Measurements from ENCODE around the gene RIIAD1. TPM values are rescaled to one million over a fixed set of nuclear protein-coding genes. Genes with fewer than 3 reads are reported as not detected.
"Not testable (repeated sequence)": the region's sequence is repeated elsewhere in the genome, so short reads cannot be mapped to it uniquely, and the experiment has no call there.

The RIIAD1 gene
- total and polyA plus RNA-seq, 12 donors = 3.4 to 11.4 (median 7.1) TPM; not detected in 1

DNA sequence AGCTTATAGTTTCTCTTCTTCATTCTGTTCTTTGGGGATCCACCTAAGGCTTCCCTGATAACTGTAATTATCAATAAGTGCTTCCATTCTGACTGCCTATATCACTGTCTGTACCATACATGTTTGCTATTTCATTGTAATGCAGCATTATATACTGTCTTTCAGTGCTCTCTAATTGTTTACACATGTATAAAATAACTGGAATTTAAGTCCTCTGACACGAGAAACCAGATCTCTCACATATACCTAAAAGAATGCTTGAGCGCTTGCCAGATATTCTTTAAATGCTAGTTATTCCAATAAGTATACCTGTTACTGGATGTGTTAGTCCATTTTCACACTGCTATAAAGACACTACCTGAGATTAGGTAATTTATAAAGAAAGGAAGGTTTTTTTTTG lies 39.4 kb upstream of the RIIAD1 start:
- intact Hi-C loops (cut with DNase I) = no loop called here
- WGBS, 2 donors = 96 to 97% methylated on average over 2 of the region's 2 CpGs
- TF ChIP-seq CTCF (IDR thresholded peaks at IDR 0.05) = no peak
- no peaks in the 10 kb centered on the region for H3K27me3 ChIP-seq
- peaks cover 0 to 21% (median 3%) of the 10 kb centered on the region in 9 donors for H3K4me1 ChIP-seq
- H3K4me3 ChIP-seq = no peak overlapping the region
- DNase-seq (no peak), ATAC-seq (no peak)
- peaks cover 0 to 74% (median 0%) of the 10 kb centered on the region in 9 donors for H3K36me3 ChIP-seq
- no peak overlapping the region for H3K27ac ChIP-seq
- H3K9me3 ChIP-seq = no peaks in the 10 kb centered on the region

GRCh38 chr1:151682901-151683300 lies 38.4 kb upstream of the RIIAD1 start:
- peaks cover 0 to 21% (median 3%) of the 10 kb centered on the region in 9 donors for H3K4me1 ChIP-seq
- ATAC-seq; intact Hi-C loops (cut with DNase I); H3K27me3 ChIP-seq; DNase-seq; H3K27ac ChIP-seq; H3K9me3 ChIP-seq; H3K4me3 ChIP-seq: not testable (repeated sequence)
- H3K36me3 ChIP-seq = peaks cover 0 to 76% (median 0%) of the 10 kb centered on the region in 9 donors
- whole genome bisulfite sequencing, 2 donors = 94 to 96% methylated on average over 7 of the region's 7 CpGs

DNA sequence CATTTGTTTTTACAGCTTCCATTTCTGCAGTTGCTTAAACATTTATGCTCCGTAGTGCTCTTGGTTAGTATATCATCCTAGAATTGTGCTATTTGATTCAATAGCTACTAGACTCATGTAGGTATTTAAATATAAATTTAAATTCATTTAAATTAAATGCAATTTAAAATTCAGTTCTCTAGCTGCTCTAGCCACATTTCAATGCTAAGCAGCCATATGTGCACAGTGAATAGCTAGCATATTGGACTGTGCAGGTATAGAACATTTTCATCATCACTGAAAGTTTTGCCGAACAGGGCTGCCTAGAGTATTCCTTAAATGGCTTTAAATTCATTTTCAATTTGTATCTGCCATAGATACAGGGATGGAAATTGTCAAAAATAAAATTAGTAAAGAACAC lies 37.2 kb upstream of the RIIAD1 start:
- H3K4me1 ChIP-seq = peaks cover 0 to 21% (median 5%) of the 10 kb centered on the region in 9 donors
- no peak for ATAC-seq
- no peak for DNase-seq
- TF ChIP-seq CTCF (IDR thresholded peaks at IDR 0.05) = no peak
- H3K27ac ChIP-seq = no peak overlapping the region
- intact Hi-C loops (cut with DNase I) = no loop called here
- H3K27me3 ChIP-seq = no peaks in the 10 kb centered on the region
- WGBS, 2 donors = 98 to 99% methylated on average over 2 of the region's 2 CpGs
- peaks cover 0 to 68% (median 0%) of the 10 kb centered on the region in 9 donors for H3K36me3 ChIP-seq
- H3K4me3 ChIP-seq = no peak overlapping the region
- H3K9me3 ChIP-seq = no peaks in the 10 kb centered on the region

DNA sequence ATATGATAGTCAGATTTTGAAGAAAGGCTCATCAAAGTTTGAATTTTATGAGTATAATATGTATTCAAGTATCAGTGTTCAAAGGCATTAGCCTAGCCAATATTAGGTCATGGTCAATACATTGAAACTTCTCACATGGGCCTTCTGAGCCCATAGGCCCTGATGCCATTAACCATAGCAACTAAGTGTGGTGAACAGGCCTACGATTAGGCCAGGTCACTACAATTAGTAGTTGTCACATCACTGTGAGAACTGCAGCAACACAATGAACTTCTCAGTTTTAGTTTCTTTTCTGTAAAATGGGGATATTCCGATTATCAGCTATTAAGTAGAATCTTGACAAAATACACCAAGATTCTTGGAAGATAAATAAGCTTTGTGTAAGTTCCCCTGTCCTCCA lies 34.8 kb upstream of the RIIAD1 start:
- H3K9me3 ChIP-seq = no peaks in the 10 kb centered on the region
- H3K4me1 ChIP-seq = peaks cover 0 to 13% (median 0%) of the 10 kb centered on the region in 9 donors
- H3K36me3 ChIP-seq = peaks cover 0 to 69% (median 0%) of the 10 kb centered on the region in 9 donors
- no peaks in the 10 kb centered on the region for H3K27me3 ChIP-seq
- H3K4me3 ChIP-seq = no peak overlapping the region
- ATAC-seq (no peak), DNase-seq (no peak)
- TF ChIP-seq CTCF (IDR thresholded peaks at IDR 0.05) = no peak
- 88 to 91% methylated on average over 2 of the region's 2 CpGs for WGBS, 2 donors
- H3K27ac ChIP-seq = no peak overlapping the region
- intact Hi-C loops (cut with DNase I) = no loop called here

DNA sequence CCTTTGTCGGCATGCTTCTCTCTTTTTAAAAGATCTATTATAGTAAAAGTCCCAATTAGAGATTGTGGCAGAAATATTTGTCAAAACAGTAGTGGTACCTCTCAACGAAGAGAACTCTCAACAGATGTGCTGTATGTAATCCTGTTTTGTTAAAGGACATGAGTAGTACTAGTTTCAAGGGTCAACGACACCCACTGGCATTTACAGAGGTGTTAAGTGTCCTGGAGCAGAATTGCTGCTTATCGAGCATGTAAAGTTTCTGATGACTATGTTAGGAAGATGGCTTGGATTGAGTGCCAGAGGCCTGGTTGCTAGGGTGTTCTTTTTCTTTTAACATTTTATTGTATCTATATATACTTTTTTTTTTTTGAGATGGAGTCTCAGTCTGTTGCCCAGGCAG lies 31.8 kb upstream of the RIIAD1 start:
- intact Hi-C loops (cut with DNase I) = no loop called here
- H3K27ac ChIP-seq = no peak overlapping the region
- no peaks in the 10 kb centered on the region for H3K9me3 ChIP-seq
- H3K36me3 ChIP-seq = peaks cover 0 to 69% (median 12%) of the 10 kb centered on the region in 9 donors
- WGBS, 2 donors = 64 to 67% methylated on average over 4 of the region's 4 CpGs
- H3K27me3 ChIP-seq = no peaks in the 10 kb centered on the region
- H3K4me3 ChIP-seq = no peak overlapping the region
- DNase-seq (no peak), ATAC-seq (peak in 1 of 8 donors; percentile 47)
- TF ChIP-seq CTCF (IDR thresholded peaks at IDR 0.05) = no peak
- H3K4me1 ChIP-seq = peaks cover 0 to 13% (median 0%) of the 10 kb centered on the region in 9 donors
